K562 (cell line): ENCODE results near the gene RYK. TPM values are rescaled to one million over a fixed set of nuclear protein-coding genes. Genes with fewer than 3 reads are reported as not detected.
A peak's percentile ranks its signal among the peaks of the same experiment; 100 is the strongest.

Experiments
- CEBPG ChIP-seq, 3 experiments: fragments of 200-800 bp in 1 of 3; sonication (Bioruptor generic) in 1 of 3; sonication (generic) in 1 of 3; formaldehyde crosslinking in 1 of 3; IDR thresholded peaks in 2 of 3; conservative IDR thresholded peaks in 1 of 3; 2 replicates each; pipeline versions ENCODE4 v1.6.1 to v1.8.0; 2016 to 2022; ENCODE audit warnings: missing compliant biosample characterization in 2 of 3, missing genetic modification characterization in 2 of 3, mild to moderate bottlenecking in 1 of 3, missing genetic modification reagents in 1 of 3
- JUNB ChIP-seq: fragments of 450-650 bp; formaldehyde crosslinking; conservative IDR thresholded peaks from 2 replicates; pipeline ENCODE4 v1.4.0; 2020; ENCODE audit warnings: mild to moderate bottlenecking
- MGA ChIP-seq: fragments of 450-650 bp; IDR thresholded peaks from 2 replicates; pipeline ENCODE4 v1.6.1; 2016; ENCODE audit warnings: mild to moderate bottlenecking, moderate library complexity
- RBFOX2 ChIP-seq: fragments of 200-400 bp; formaldehyde crosslinking; IDR thresholded peaks from 2 replicates; pipeline ENCODE4 v1.6.1; 2017; ENCODE audit warnings: low read depth, mild to moderate bottlenecking, low read length, moderate library complexity
- SNIP1 ChIP-seq: fragments of 450-650 bp; IDR thresholded peaks from 2 replicates; pipeline ENCODE4 v1.7.1; 2017; ENCODE audit warnings: low read depth, mild to moderate bottlenecking
- TCF15 ChIP-seq: fragments of 250-450 bp; sonication (Bioruptor Pico); IDR thresholded peaks from 2 replicates; pipeline ENCODE4 v1.8.0; 2022; ENCODE audit warnings: moderate library complexity, mild to moderate bottlenecking, inconsistent platforms
- TSHZ1 ChIP-seq: fragments of 250-450 bp; sonication (Bioruptor Pico); IDR thresholded peaks from 2 replicates; pipeline ENCODE4 v1.4.0; 2020; ENCODE audit warnings: mild to moderate bottlenecking, moderate library complexity
- VEZF1 ChIP-seq: fragments of 200-800 bp; sonication (Bioruptor generic); IDR thresholded peaks from 2 replicates; pipeline ENCODE4 v1.6.1; 2017; ENCODE audit warnings: missing genetic modification characterization, missing compliant biosample characterization
- ZNF75A ChIP-seq: fragments of 450-650 bp; formaldehyde crosslinking; IDR thresholded peaks from 2 replicates; pipeline ENCODE4 v1.4.0; 2020; ENCODE audit warnings: mild to moderate bottlenecking
- polyA plus RNA-seq, 8 experiments: library from polyadenylated mRNA; depleted of rRNA in 4 of 8; stranded (reverse) in 5 of 8; unstranded in 3 of 8; fragments of >200 nt; fragmentation: Nextera tagmentation in 2 of 8; fragmentation: Illumina TruSeq in 1 of 8; extraction: Ambion mirVana in 2 of 8; extraction: Trizol in 1 of 8; gene quantifications; 2 replicates each; pipeline versions ENCODE4 v1.2.1 to v1.2.3, GENCODE V29; 2011 to 2014; ENCODE audit warnings: inconsistent platforms in 1 of 8, missing spikeins in 1 of 8
- total RNA-seq, 7 experiments: library from RNA; depleted of rRNA in 6 of 7; stranded (reverse); fragments of >200 nt in 6 of 7; fragmentation: Illumina TruSeq in 2 of 7; extraction: Trizol in 2 of 7; gene quantifications; 2 replicates each; pipeline versions ENCODE4 v1.2.1 to v1.2.3, GENCODE V29; 2011 to 2021; ENCODE audit warnings: low replicate concordance in 1 of 7

Gene RYK
- total and polyA plus RNA-seq, 9 of the 15 experiments (the other 6 are each of a cell fraction or from before 2014, with no cell fraction given) = 4.2 to 29.5 (median 16.6) TPM

- no peak for TF ChIP-seq SNIP1
- peak; percentile 42; the same call in 1 of the 2 replicates for TF ChIP-seq RBFOX2
- TF ChIP-seq MGA = peak; percentile 48
- no peak for TF ChIP-seq TCF15
- TF ChIP-seq CEBPG (CRISPR knock-in tag; IDR thresholded peaks at IDR 0.05) = peak; percentile 81
- peak in 1 of 2 experiments; percentile 74; a peak in 2 of 4 replicates for TF ChIP-seq CEBPG (tag; conservative IDR thresholded peaks at IDR 0.05 in 1 of 2, IDR thresholded peaks at IDR 0.05 in 1 of 2)
- no peak for TF ChIP-seq VEZF1
- TF ChIP-seq JUNB (CRISPR knock-in tag) = no peak
- no peak for TF ChIP-seq TSHZ1
- TF ChIP-seq ZNF75A = no peak
- TF ChIP-seq, all 486 proteins: peak for 5
Observed at GRCh38 chr3:134251731-134252391, 1.2 kb upstream of the RYK start (continued).
